ENCODE results near the gene NIFK. TPM values are rescaled to one million over a fixed set of nuclear protein-coding genes. Genes with fewer than 3 reads are reported as not detected.
"Not testable (repeated sequence)": the region's sequence is repeated elsewhere in the genome, so short reads cannot be mapped to it uniquely, and the experiment has no call there.

The NIFK gene
- total and polyA plus RNA-seq, 10 donors: 28.4 to 74.7 (median 44.9) TPM

GRCh38 chr2:121705958-121706357, 30.7 kb downstream of the NIFK start:
- Histone ChIP-seq H3K9me3 (no peaks in the 10 kb centered on the region), H3K36me3 (no peaks in the 10 kb centered on the region), H3K4me1 (peaks cover 0 to 12% (median 2%) of the 10 kb centered on the region in 6 donors), H3K4me3 (no peak overlapping the region), H3K27ac (no peak overlapping the region), H3K27me3 (replicated peaks in 1 of 7) (no peaks in the 10 kb centered on the region)
- no peak for DNase-seq
- TF ChIP-seq POLR2A (IDR thresholded peaks at IDR 0.05) (no peak), POLR2AphosphoS5 (IDR thresholded peaks at IDR 0.05) (no peak), CTCF (IDR thresholded peaks at IDR 0.05 in 8 of 11, conservative IDR thresholded peaks at IDR 0.05 in 3 of 11) (no peak)
- 86 to 96% (median 90%) methylated on average over 4 of the region's 4 CpGs for WGBS, 5 donors
- intact Hi-C loops (cut with DNase I; ENCODE audit: low total_unique reads): no loop called here

- H3K9me3 ChIP-seq: no peaks in the 10 kb centered on the region
- intact Hi-C loops (cut with DNase I; ENCODE audit: low total_unique reads): no loop called here
- 65 to 88% (median 77%) methylated on average over 8 of the region's 8 CpGs for WGBS, 5 donors
Observed at GRCh38 chr2:121705390-121705789, 31.3 kb downstream of the NIFK start.

GRCh38 chr2:121701761-121702160, 34.9 kb downstream of the NIFK start:
- DNase-seq; H3K36me3 ChIP-seq; intact Hi-C loops (cut with DNase I; ENCODE audit: low total_unique reads): not testable (repeated sequence)

More at GRCh38 chr2:121705390-121705789, 31.3 kb downstream of the NIFK start:
- Histone ChIP-seq H3K27me3 (replicated peaks in 1 of 7) (no peaks in the 10 kb centered on the region), H3K4me3 (no peak overlapping the region), H3K4me1 (peaks cover 0 to 17% (median 7%) of the 10 kb centered on the region in 6 donors), H3K36me3 (no peaks in the 10 kb centered on the region), H3K27ac (no peak overlapping the region)
- DNase-seq: no peak
- TF ChIP-seq POLR2A (IDR thresholded peaks at IDR 0.05): no peak
- no peak for TF ChIP-seq POLR2AphosphoS5 (IDR thresholded peaks at IDR 0.05)
- no peak for TF ChIP-seq CTCF (IDR thresholded peaks at IDR 0.05 in 8 of 11, conservative IDR thresholded peaks at IDR 0.05 in 3 of 11)

GRCh38 chr2:121699421-121700333, 37.0 kb downstream of the NIFK start:
- TF ChIP-seq POLR2AphosphoS5 (IDR thresholded peaks at IDR 0.05) (peak; percentile 12 to 63 (median 22)), POLR2A (IDR thresholded peaks at IDR 0.05) (no peak)
- peak; percentile 89 for DNase-seq

More at GRCh38 chr2:121701761-121702160, 34.9 kb downstream of the NIFK start:
- not testable (repeated sequence) for H3K9me3 ChIP-seq; H3K27me3 ChIP-seq (replicated peaks in 1 of 7); H3K4me3 ChIP-seq; H3K27ac ChIP-seq
- peaks cover 14 to 34% (median 24%) of the 10 kb centered on the region in 6 donors for H3K4me1 ChIP-seq

GRCh38 chr2:121698318-121698930, 38.3 kb downstream of the NIFK start:
- Histone ChIP-seq H3K36me3 (no peaks in the 10 kb centered on the region), H3K27ac (peak overlapping the region in 1 of 8 donors; percentile 63), H3K9me3 (no peaks in the 10 kb centered on the region), H3K27me3 (replicated peaks in 1 of 7) (no peaks in the 10 kb centered on the region), H3K4me3 (no peak overlapping the region), H3K4me1 (peaks cover 14 to 34% (median 24%) of the 10 kb centered on the region in 6 donors)
- WGBS, 5 donors: 78 to 92% (median 81%) methylated on average over 11 of the region's 11 CpGs
- TF ChIP-seq POLR2A (IDR thresholded peaks at IDR 0.05): no peak
- TF ChIP-seq CTCF (IDR thresholded peaks at IDR 0.05 in 8 of 11, conservative IDR thresholded peaks at IDR 0.05 in 3 of 11): no peak
- no peak for TF ChIP-seq POLR2AphosphoS5 (IDR thresholded peaks at IDR 0.05)
- DNase-seq: no peak
- intact Hi-C loops (cut with DNase I; ENCODE audit: low total_unique reads): no loop called here

More at GRCh38 chr2:121699421-121700333, 37.0 kb downstream of the NIFK start:
- H3K4me3 ChIP-seq: peak overlapping the region in 3 of 8 donors; percentile 4 to 54 (median 17)
- 23 to 32% (median 27%) methylated on average over 18 to 19 of the region's 19 CpGs for WGBS, 5 donors
- no peaks in the 10 kb centered on the region for H3K9me3 ChIP-seq
- peaks cover 14 to 34% (median 24%) of the 10 kb centered on the region in 6 donors for H3K4me1 ChIP-seq
- peak overlapping the region; percentile 10 to 81 (median 44) for H3K27ac ChIP-seq
- no peaks in the 10 kb centered on the region for H3K36me3 ChIP-seq
- H3K27me3 ChIP-seq (replicated peaks in 1 of 7): no peaks in the 10 kb centered on the region
- intact Hi-C loops (cut with DNase I; ENCODE audit: low total_unique reads): no loop called here

All from spleen (tissue), 11 donors.